GM12892 (cell line): ENCODE data around the gene USP3.

ENCODE experiments used
- DNase-seq: peaks from one replicate; pipeline ENCODE4 v3.0.0; 2011; ENCODE audit not compliant: insufficient read length
- FAIRE-seq: peaks from 2 replicates; lab custom pipeline; 2011; peaks lifted over from hg19 to GRCh38; lab: Jason Lieb, UNC
- POLR2A ChIP-seq: IDR thresholded peaks from 2 replicates; pipeline ENCODE4 v1.6.1; 2011; ENCODE audit warnings: low read depth, low read length, control low read depth
- POLR2AphosphoS5 ChIP-seq: IDR thresholded peaks from 2 replicates; pipeline ENCODE4 v1.6.1; 2011; ENCODE audit warnings: low read depth, low read length, control low read depth
- TAF1 ChIP-seq: IDR thresholded peaks from 2 replicates; pipeline ENCODE4 v1.6.1; 2011; ENCODE audit warnings: low read depth, mild to moderate bottlenecking, control low read depth, low read length, borderline replicate concordance

USP3 gene

GRCh38 chr15:63502137-63502766 lies 2.1 kb upstream of the USP3 start:
- no peak for TF ChIP-seq POLR2A
- TF ChIP-seq POLR2AphosphoS5, result no peak
- TF ChIP-seq TAF1, result no peak
- FAIRE-seq (no peak), DNase-seq (no peak)

GRCh38 chr15:63502843-63503738 lies 1.3 kb upstream of the USP3 start:
- FAIRE-seq (peak; percentile 94), DNase-seq (no peak)
- TF ChIP-seq TAF1, result no peak; the same call in 1 of the 2 replicates
- TF ChIP-seq POLR2A, result no peak; the same call in 1 of the 2 replicates
- TF ChIP-seq POLR2AphosphoS5, result no peak

- FAIRE-seq (peak; percentile 77), DNase-seq (no peak)
Measured at GRCh38 chr15:63503739-63504246, 600 bp upstream of the USP3 start.

GRCh38 chr15:63504979-63505841 lies 817 bp downstream of the USP3 start:
- FAIRE-seq, result peak; percentile 68
- no peak for DNase-seq

More at GRCh38 chr15:63503739-63504246, 600 bp upstream of the USP3 start:
- TF ChIP-seq POLR2A (no peak; the same call in none of the 2 replicates), POLR2AphosphoS5 (peak; percentile 48; the same call in 1 of the 2 replicates), TAF1 (no peak)

GRCh38 chr15:63505842-63506222 lies 1.4 kb downstream of the USP3 start:
- TF ChIP-seq POLR2A, result no peak
- TF ChIP-seq POLR2AphosphoS5, result no peak
- no peak for TF ChIP-seq TAF1
- no peak for DNase-seq
- no peak for FAIRE-seq

More at GRCh38 chr15:63504979-63505841, 817 bp downstream of the USP3 start:
- TF ChIP-seq POLR2A (no peak; the same call in 1 of the 2 replicates), TAF1 (0 out of 2 replicates have a peak, but pooled peaks have one; percentile 14), POLR2AphosphoS5 (no peak)

- FAIRE-seq (no peak), DNase-seq (no peak)
- TF ChIP-seq POLR2A (no peak), TAF1 (no peak), POLR2AphosphoS5 (no peak)
Measured at GRCh38 chr15:63506537-63507035, 2.2 kb downstream of the USP3 start.

- DNase-seq (no peak), FAIRE-seq (no peak)
- TF ChIP-seq POLR2A, result no peak
- TF ChIP-seq POLR2AphosphoS5, result no peak
- no peak for TF ChIP-seq TAF1
Measured at GRCh38 chr15:63507878-63508818, 3.8 kb downstream of the USP3 start.

- FAIRE-seq, result no peak
- no peak for TF ChIP-seq POLR2A
- no peak for TF ChIP-seq POLR2AphosphoS5
- TF ChIP-seq TAF1, result no peak
- DNase-seq, result no peak
Measured at GRCh38 chr15:63509056-63509954, 4.9 kb downstream of the USP3 start.
